GM21825 (cell line): Measurements from ENCODE around the gene GRIK2.

ENCODE experiments used
- ATAC-seq: cut with Tn5 transposase; IDR thresholded peaks from one replicate; pipeline ENCODE4 v1.9.1; 2021; ENCODE audit warnings: mild to moderate bottlenecking, moderate library complexity; ENCODE audit not compliant: unreplicated experiment

Gene GRIK2

DNA sequence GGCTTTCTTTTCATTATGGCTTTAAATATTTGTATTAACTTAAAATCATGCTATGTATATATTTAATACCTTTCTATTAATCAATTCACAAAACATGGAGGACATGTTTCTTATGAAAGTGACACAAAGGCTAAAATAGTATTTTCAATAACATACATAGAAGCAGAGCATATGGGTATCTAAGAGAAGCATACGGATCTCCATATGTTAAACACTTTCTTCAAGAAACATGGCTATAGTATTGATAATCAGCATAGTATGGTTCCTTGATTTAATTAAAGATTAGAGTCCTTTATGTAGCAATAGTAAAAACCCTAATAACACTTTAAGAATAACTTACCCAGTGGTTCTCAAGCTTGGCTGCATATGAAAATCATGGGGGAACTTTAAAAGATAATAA, 58.5 kb downstream of the GRIK2 start:
- no peak for ATAC-seq

DNA sequence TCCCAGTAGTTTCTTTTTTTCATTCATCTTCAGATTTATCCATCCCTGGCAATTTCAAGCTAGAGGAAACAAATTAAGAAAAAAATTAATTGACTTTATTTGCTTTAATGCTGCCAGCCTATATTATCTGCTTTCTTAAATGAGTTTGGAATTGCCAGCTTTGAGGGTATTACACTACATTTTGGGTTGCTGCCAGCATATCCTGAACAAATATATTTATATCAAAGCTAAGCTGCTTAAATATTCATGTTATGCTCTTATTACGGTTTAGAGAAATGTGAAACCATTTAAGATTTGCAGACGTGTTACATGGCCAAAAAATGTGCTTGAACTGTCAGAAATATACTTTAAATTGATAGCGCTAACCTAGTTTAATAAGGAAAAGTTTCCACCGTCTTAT, 59.7 kb downstream of the GRIK2 start:
- no peak for ATAC-seq

DNA sequence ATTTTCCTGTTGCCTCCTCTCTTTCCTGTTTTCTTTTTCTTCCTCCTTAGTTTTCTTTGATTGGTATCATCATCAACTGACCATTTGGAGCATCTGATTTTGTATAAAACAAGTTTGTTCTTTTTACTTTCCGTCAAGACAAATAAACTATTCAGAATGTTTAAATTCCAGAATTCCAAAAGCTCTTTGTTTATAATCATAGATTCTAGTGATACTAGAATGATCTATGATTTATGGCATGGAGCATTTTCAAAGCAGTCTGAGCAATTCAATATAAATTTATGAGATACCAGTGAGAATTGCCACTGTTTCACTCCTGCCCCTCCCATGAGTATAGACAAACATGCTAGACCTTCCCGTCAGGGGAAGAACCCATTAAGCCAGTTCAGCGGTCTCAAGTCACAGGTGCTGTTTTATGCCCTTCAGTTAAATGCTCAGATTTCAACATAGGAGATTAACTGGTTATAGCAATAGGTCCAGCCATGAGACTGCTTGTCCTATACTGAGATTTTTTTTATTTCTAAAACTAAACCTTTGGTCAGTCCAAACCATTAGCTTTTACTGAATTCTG, 60.7 kb downstream of the GRIK2 start:
- ATAC-seq = no peak

DNA sequence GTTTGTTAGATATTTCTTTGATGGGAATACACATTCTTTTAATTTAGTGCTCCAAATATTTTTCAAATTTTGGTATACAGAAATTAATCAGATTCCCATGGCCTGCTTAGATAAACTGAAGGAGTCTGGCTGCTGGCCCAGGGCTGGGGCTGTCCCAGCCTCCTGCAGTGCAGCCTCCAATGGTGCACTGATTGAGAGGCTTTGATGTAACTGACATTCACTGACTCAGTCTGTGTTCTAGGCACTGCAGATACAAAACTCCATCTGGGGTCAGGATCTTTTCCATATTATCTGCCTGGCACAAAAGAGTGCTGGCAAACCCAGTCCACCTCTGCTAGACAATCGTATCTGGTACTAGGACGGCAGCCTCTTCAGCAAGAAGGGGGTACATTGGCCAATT, 64.8 kb downstream of the GRIK2 start:
- no peak for ATAC-seq

DNA sequence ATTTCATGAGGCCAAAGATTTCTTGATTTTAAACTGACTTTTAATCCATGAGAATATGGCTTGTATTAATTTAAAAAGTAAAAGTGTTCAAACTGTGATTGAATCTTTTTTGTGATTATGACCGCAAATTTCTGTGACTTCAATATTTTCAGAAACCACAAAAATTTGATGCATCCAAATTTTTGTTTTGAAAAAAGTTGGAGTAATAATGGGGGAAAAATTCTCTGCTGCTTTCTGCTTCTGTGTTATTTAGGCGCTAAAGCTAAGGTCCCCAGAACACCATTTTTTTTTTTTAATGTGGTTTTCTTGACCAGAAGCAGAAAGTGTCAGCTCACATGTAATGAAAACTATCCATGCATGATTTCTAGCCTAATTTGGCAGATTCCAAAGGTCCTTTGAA, 65.3 kb downstream of the GRIK2 start:
- no peak for ATAC-seq

DNA sequence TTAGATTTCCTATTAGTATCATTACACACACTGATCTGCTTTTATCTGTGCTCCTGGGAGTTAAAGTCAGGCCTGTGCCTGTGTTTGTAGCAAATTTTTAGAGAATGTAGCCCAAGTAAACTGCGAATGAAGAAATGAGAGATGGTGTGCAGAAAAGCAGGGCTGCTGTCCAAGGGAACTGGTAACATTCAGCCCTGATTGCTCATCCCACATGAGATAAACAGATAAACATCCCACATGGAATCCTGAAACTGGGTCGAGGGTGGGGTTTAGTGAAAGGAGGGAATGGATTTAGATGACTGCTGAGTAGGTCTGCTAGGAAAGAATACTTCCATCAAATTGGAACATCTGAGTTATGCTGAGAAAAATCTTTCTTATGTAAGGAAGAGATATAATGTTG, 69.1 kb downstream of the GRIK2 start:
- no peak for ATAC-seq

DNA sequence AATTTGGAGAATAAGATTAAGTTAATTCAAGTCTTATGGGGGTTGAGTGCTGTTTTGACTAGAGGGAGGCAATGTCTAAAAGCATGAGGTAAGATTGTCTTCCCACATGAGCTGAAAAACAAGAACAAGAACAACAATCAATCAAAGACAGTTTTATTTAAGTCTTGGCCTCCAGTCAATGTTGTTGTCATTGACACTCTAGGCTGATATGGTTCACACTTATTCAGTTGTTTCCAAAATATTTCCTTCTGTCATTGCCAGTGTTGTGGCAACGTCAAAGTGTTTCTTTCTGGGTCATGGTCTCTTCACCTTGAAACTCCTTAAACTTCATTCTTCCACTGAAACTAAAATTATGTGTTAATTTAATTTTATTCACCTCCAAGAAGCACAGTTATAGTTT, 72.4 kb downstream of the GRIK2 start:
- no peak for ATAC-seq

DNA sequence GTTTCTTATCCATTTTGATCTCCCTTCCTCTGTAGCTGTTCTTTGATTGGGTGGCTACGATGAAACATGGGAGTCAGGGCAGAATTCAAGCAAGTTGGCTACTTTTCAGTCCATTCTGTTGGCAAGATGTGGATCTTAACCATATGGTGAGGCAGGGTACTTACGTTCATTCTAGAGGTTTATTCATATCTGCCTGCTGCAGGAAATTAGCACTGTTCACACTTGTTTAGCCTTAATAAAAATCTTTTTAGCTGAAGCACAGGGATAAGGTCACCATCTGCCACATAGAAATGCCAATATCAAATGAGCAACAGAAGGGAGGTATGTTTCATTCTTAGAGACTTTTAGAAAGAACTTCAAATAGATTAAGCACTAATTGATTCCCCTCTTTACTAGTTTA, 83.9 kb downstream of the GRIK2 start:
- no peak for ATAC-seq

DNA sequence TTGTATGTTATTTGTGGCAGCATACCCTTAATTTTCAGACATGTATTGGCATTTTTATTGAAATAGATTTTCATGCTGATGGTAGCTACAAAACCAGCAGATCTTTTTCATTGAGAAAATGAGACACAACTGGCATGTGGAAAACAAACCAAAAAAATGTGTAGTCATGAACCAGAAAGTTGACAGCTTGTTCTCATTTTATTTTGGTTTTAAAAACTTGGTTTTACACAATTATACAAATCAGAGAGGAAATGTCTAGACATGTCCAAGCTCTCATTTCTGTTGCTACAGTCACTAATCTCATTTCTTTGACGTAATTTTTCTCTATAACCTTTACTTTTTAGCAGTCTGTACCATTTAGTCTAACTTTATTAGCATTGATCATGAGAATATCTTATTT, 85.4 kb downstream of the GRIK2 start:
- ATAC-seq = no peak

DNA sequence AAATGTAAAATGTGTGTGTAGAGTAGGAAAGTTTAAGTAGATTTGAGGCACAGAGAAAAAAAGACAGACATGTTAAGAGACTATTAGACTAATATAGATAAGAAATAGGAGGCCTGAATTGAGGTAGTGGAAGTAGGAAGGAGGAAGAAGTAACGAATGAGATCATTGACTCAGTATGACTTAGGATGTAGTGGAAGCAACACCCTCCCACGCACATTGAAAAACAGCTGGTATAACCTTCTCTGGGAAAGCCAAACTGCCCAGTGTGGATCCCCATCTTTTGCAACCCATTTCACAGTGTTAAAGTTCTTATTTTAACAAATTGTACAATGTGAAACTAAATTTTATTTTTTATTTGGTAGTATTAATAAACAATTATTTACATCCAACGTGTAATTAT, 89.1 kb downstream of the GRIK2 start:
- no peak for ATAC-seq

DNA sequence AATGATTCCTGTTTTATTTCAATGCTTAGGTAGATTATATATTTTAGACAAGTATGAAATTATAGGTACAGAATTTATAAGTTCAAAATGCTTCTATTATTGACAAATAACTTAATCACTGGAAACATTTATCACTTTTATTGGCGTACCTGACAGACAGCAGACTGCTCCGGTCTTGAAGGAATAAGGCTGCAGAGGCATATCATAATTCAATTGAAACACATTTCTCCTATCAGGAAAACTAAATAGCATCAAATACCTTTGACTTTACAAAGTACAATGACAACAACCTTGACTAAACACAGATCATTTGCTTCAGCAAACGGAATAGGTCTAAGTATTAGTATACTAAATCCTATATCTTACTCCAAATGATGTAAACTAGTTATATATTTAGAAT, 91.3 kb downstream of the GRIK2 start:
- ATAC-seq = no peak

DNA sequence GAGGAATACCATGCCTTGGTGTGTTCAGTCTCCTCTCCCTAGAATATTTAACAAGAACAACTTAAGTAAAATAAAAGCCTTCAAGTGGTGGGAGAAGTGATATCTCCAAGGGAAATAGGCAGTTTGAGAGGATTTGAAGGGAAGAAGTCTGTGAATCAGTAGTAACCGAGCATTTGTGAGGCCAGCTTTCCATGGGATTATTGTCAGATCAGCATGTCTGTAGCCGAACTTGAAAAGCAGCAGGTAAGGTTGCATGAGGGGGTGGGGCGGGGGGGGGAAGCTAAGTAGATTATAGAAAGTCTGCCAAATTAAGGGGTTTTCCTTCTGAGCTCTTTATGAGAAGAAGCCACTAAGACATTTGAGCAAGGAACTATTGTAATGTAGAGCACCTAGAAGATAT, 92.6 kb downstream of the GRIK2 start:
- no peak for ATAC-seq

DNA sequence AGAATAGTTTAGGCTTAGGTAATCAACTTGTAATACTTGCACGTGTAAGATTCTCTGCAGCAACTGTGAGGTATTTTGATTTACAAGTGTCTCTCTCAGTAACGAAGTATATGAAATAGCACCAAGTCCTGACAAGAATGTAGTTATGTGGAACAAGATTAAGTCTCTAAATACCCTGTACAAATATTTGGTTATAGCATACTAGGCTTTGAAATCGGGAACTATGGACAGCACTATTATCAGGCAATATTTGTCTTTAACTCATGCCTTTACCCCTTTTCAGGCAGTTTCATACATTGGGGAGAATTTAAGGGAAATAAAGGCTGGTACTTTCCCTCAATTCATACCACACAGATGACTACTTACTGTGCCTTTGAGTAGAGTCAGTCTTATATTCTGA, 93.2 kb downstream of the GRIK2 start:
- ATAC-seq = no peak

DNA sequence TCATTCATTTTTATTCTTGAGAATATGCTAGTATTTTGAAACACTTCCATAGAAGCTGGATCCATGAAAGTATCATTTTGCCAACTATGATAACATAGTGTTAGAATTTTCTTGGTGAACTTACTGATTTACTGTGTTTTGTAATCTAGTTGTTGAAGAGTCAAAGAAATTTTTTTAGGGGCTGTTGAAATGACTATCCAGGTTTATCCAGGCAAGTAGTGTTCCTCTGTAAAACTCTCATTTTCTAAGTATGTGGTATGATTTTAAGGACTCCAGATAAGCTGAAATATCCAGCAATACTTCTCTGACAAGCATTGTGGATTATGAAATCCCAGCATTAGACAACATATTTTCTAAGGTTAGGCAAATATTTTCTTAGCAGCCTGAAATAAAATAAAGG, 95.9 kb downstream of the GRIK2 start:
- ATAC-seq = no peak

DNA sequence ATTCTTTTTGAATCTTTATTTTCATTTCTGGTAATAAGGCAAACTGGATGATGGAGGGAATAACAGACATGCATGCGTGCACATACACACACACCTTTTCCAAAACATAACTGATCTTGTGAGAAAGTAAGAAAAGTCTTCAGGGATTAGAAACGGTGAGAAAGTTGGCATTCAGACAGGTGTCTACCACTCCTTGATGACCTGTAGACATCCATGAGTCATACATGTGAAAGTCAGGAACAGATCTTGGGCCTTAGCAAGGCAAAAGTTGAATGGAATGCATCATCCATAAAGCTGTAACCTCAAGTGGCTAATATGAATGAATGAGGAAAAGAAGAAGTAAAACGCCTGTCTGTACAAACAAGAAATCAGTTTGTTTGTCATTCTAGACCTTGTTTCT, 97.3 kb downstream of the GRIK2 start:
- no peak for ATAC-seq

DNA sequence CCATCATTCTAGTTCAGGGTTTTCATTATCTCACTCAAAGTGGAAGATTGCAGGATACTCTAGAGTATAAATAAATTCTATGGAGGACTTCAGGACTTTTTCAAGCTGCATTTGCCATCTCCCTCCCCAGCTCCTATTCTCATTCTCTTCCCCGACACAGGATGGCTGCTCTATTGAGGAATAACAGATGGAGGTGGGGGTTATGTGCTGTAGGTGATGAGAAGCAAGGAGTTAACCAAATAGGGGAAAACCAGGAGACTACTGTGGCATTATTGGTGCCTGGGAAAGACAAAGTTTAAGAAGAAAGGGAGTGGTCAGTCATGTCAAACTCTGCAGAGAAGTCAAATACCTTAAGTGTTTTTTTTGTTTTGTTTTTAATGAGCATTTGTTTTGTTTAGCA, 109.3 kb downstream of the GRIK2 start:
- no peak for ATAC-seq

DNA sequence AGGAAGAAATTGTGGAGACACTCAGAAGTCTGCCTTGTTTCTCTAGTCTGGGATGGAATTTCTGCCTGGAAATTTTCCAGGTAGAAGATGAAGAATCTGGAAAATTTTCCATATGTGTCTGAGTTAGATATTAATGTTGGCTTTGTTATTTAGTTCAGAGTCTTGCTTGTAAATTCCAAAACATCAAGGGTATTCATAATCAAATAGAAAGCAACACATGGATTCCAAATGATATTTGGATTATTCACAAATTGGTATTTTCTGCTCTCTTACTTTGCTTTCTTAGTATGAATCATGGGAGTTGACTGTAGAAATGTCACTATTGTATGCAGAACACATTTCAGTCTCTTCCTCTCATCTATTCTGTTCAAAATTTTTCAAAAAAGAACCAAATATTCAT, 116.0 kb downstream of the GRIK2 start:
- ATAC-seq = no peak

DNA sequence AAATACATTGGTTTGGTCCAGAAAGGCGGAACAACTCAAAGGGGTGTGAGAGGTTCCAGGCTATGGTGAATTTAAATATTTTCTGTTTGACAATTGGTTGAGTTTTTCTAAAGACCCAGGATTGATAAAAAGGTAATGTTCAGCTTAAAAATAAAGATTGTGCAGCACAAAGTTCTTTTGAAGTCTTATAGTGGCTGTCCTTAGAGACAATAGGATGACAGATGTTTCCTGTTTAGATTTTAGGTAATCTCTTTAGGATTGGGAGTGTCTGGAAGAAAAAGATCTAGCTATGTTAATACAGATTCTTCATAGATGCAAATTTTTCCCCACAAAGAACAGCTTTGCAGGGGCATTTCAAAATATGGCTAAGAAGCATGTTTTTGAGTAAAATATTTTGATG, 119.7 kb downstream of the GRIK2 start:
- ATAC-seq = no peak

DNA sequence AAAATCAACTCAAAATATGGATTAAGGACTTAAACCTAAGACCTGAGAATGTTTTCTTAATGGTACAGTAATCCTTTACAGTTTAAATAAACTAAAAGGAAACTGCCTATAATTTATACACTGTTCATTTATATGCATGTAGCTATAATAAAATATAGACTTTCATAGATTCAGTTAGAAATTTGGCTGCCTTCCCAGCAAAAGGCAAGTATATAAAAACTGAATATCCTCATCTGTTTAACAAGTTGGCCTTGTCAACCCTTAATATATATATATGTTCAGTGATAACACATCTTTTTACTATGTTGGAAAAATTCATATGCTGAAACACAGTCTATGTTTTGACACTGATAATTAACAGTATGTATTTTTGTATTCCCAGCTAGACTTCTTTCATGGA, 123.1 kb downstream of the GRIK2 start:
- ATAC-seq = no peak

DNA sequence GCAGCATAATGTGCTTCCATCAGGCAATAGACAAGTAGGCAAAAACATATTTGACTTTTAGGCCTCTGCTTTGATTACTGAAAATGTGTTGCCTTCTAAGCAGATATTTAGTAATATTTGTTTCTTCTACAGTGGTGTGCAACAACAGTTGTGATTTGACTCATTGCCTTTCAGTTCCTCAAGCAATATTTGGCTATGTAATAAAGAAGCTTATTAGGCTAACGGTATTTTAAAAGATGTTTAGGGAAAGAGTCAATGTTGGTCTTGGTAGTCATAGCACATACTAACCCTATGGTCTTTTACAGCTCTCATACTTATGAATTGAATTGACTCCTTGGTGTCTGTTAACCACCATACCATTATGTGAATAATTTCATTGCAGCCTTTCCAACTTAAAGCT, 124.1 kb downstream of the GRIK2 start:
- ATAC-seq = no peak

DNA sequence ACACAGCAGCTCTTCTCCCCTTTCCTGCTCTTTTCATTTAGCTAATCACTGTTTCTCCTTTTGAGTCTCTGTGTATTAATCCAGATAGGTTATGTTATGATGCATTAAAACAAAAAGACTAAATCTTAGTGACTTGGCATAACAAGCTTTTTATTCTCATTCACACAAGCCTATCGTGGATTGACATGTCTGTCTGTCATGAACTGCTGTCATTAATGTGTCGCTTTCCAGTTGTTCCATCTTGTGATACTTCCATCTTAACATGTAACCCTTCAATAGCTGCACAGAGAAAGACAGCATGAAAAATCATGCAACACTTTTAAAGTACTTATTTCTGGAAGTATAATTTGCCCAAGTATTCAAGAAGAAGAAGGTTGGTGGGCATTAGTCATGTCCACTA, 128.7 kb downstream of the GRIK2 start:
- no peak for ATAC-seq

DNA sequence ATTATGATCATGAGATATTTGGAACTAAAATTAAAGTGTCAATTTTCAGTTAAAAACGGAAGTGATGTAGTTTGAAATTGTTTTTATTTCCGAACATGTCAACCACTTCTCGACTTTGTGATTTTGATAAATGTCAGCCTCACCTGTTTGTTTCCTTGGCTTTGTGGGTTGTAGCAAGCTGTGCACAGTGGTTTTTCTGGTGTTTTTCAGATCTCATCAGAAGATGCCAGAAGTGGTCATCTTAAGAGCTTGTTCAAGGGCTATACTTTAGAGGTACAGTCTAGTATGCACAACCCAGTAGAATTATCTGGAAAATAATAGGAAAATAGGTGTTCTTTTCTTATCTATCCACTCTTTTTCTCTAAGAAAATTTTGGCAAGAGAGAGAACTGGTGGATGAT, 134.0 kb downstream of the GRIK2 start:
- no peak for ATAC-seq

DNA sequence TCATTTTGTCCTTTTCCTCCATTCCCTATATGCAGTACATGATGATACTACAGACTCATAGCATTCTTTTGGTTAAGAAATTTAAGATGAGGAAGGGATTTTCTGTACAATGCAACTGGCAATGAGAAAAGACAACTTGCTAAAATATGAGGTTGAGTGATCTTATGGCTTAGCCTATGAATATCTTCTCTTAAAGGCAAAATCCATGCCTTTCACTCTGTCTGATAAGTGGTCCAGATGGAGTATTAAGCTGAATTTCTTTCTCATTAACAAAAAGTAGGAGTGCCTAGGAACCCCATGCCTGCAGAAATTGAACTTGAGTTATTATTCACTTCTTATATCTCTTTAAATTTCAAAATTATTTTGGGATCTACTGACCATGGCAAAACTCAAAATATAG, 135.3 kb downstream of the GRIK2 start:
- no peak for ATAC-seq

DNA sequence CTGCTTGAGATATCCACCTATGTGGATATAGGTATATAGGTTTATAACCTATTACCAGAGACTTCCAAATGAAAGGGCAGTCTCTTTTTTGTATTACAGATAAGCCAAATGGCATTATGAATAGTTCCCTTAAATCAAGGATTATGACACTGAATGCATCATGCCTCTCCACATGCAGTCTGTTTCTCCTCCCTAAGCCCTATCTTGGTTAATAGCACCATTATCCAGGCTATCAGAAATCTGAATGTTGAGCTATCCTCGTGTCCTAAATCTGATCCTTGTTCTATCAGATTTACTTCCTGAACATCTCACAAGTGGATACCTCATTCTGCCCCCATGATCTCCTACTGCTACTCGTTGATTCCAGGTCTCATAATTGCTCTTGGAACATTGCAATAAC, 138.0 kb downstream of the GRIK2 start:
- ATAC-seq = no peak
